Endothelial cell of umbilical vein (primary cell): ENCODE results near the gene FGF10. TPM values are rescaled to one million over a fixed set of nuclear protein-coding genes. Genes with fewer than 3 reads are reported as not detected.

ENCODE experiments used
- BruUV-seq: library from RNA; stranded (reverse); fragments of 400-500 nt; replicated peaks from 2 replicates; lab custom pipeline; 2021; lab: Mats Ljungman, UMichigan
- CTCF ChIA-PET: fragments of 300-600, 350-600 bp; sonication (Branson Sonifier 250); formaldehyde crosslinking; loops from one replicate; lab custom pipeline; 2021; ENCODE audit warnings: antibody characterized with exemption, inconsistent platforms; lab: Charles Lee
- POLR2A ChIA-PET: fragments of 300-600, 350-600 bp; sonication (Branson Sonifier 250); formaldehyde crosslinking; loops from one replicate; lab custom pipeline; 2021; ENCODE audit warnings: antibody characterized with exemption, inconsistent platforms; lab: Charles Lee
- DNase-seq: peaks from one replicate; pipeline ENCODE4 v3.0.0-alpha.2; 2011; ENCODE audit warnings: low read depth, low spot score
- FAIRE-seq: peaks from 2 replicates; lab custom pipeline; 2011; peaks lifted over from hg19 to GRCh38; lab: Jason Lieb, UNC
- H2AFZ ChIP-seq: 2 replicates; pipeline ENCODE4 v1.6.0; 2012; ENCODE audit warnings: low read depth, low read length, control low read depth, inconsistent platforms
- H3K27ac ChIP-seq: 2 replicates; pipeline ENCODE4 v1.5.1; 2011; ENCODE audit warnings: low read depth, mild to moderate bottlenecking, control low read depth, low read length, moderate library complexity; ENCODE audit not compliant: insufficient read depth
- H3K27me3 ChIP-seq, 2 experiments: 2 replicates each; pipeline versions ENCODE4 v1.6.0 to v1.6.1; 2011; ENCODE audit warnings: low read length in 2 of 2, mixed read lengths in 1 of 2; ENCODE audit not compliant: control insufficient read depth in 2 of 2, insufficient read depth in 2 of 2
- H3K36me3 ChIP-seq, 2 experiments: 2 replicates in 1 of 2; 3 replicates in 1 of 2; pipeline ENCODE4 v1.5.1; 2011; ENCODE audit warnings: low read length in 2 of 2, mild to moderate bottlenecking in 1 of 2, moderate library complexity in 1 of 2; ENCODE audit not compliant: control insufficient read depth in 2 of 2, insufficient read depth in 2 of 2; ENCODE audit errors: extremely low read depth in 1 of 2
- H3K4me1 ChIP-seq: 3 replicates; pipeline ENCODE4 v1.5.1; 2011; ENCODE audit warnings: mild to moderate bottlenecking, low read length; ENCODE audit not compliant: control insufficient read depth, insufficient read depth; ENCODE audit errors: extremely low read depth
- H3K4me2 ChIP-seq: 2 replicates; pipeline ENCODE4 v1.6.1; 2011; ENCODE audit warnings: low read length, control low read depth, mixed read lengths; ENCODE audit not compliant: insufficient read depth
- H3K4me3 ChIP-seq, 3 experiments: fragments of 200-600 bp in 1 of 3; sonication (generic), shearing (Covaris generic) in 1 of 3; replicated peaks in 1 of 3; 2 replicates each; pipeline ENCODE4 v1.5.1; 2011 to 2016; ENCODE audit warnings: control low read depth in 3 of 3, low read length in 3 of 3, mild to moderate bottlenecking in 2 of 3, inconsistent platforms in 1 of 3, low read depth in 1 of 3, moderate library complexity in 1 of 3; ENCODE audit not compliant: insufficient read depth in 1 of 3
- H3K79me2 ChIP-seq: 2 replicates; pipeline ENCODE4 v1.6.0; 2012; ENCODE audit warnings: low read length, inconsistent platforms; ENCODE audit not compliant: control insufficient read depth, insufficient read depth
- H3K9ac ChIP-seq: replicated peaks from 2 replicates; pipeline ENCODE3; 2011; ENCODE audit warnings: low read length, control low read depth; ENCODE audit not compliant: insufficient read depth; ENCODE audit errors: extremely low read depth
- H3K9me1 ChIP-seq: replicated peaks from 3 replicates; pipeline ENCODE4 v1.6.0; 2011; ENCODE audit warnings: mild to moderate bottlenecking, low read length; ENCODE audit not compliant: control insufficient read depth, insufficient read depth; ENCODE audit errors: extremely low read depth
- H3K9me3 ChIP-seq: replicated peaks from 2 replicates; pipeline ENCODE4 v1.5.1; 2012; ENCODE audit warnings: low read length, inconsistent platforms; ENCODE audit not compliant: control insufficient read depth, insufficient read depth
- H4K20me1 ChIP-seq: replicated peaks from 2 replicates; pipeline ENCODE3; 2011; ENCODE audit warnings: mild to moderate bottlenecking, low read length; ENCODE audit not compliant: control insufficient read depth, insufficient read depth; ENCODE audit errors: extremely low read depth
- CTCF ChIP-seq, 2 donors: IDR thresholded peaks; 1 replicate in 1 of 2; 2 replicates in 1 of 2; pipeline ENCODE4 v1.5.1; 2011; ENCODE audit warnings: low read length in 2 of 2, mild to moderate bottlenecking in 2 of 2, moderate library complexity in 2 of 2, control low read depth in 1 of 2, inconsistent platforms in 1 of 2, low read depth in 1 of 2; ENCODE audit not compliant: insufficient read depth in 1 of 2; ENCODE audit errors: extremely low read depth in 1 of 2
- EZH2 ChIP-seq: IDR thresholded peaks from 2 replicates; pipeline ENCODE4 v1.6.1; 2012; ENCODE audit warnings: borderline replicate concordance, low read depth, mild to moderate bottlenecking, moderate library complexity, low read length, inconsistent platforms; ENCODE audit not compliant: severe bottlenecking
- FOS ChIP-seq: IDR thresholded peaks from 2 replicates; pipeline ENCODE4 v1.6.1; 2011; ENCODE audit warnings: mild to moderate bottlenecking, low read length, moderate library complexity, borderline replicate concordance; ENCODE audit not compliant: insufficient read depth
- GATA2 ChIP-seq: IDR thresholded peaks from 2 replicates; pipeline ENCODE4 v1.7.0; 2011; ENCODE audit warnings: low read depth, mild to moderate bottlenecking, moderate library complexity, mixed read lengths, low read length; ENCODE audit not compliant: insufficient read length, insufficient read depth
- JUN ChIP-seq: IDR thresholded peaks from 2 replicates; pipeline ENCODE4 v1.6.1; 2011; ENCODE audit warnings: borderline replicate concordance, low read depth; ENCODE audit not compliant: insufficient read length, insufficient read depth
- MYC ChIP-seq: IDR thresholded peaks from one replicate; pipeline ENCODE4 v1.6.1; 2011; ENCODE audit warnings: mild to moderate bottlenecking, low read depth, low read length
- POLR2A ChIP-seq: IDR thresholded peaks from 2 replicates; pipeline ENCODE4 v1.6.1; 2012; ENCODE audit warnings: low read depth, mild to moderate bottlenecking, control low read depth, low read length
- POLR2AphosphoS5 ChIP-seq: IDR thresholded peaks from 2 replicates; pipeline ENCODE4 v1.6.1; 2012; ENCODE audit warnings: low read depth, mild to moderate bottlenecking, control low read depth, low read length, moderate library complexity; ENCODE audit not compliant: insufficient read depth
- dilution Hi-C: fragments of 300-500 bp; cut with MboI; formaldehyde crosslinking; loops from one replicate; pipeline ENCODE4 v1.15.0; 2019; ENCODE audit warnings: low sequenced_read_pairs; ENCODE audit not compliant: extremely low pct_ligation_motif_present
- intact Hi-C: fragments of 100-400 bp; cut with micrococcal nuclease; formaldehyde crosslinking; loops from one replicate; pipeline ENCODE4 v1.10.0; 2022
- polyA plus RNA-seq, 4 experiments: library from polyadenylated mRNA; depleted of rRNA in 3 of 4; stranded (reverse) in 3 of 4; unstranded in 1 of 4; fragments of >200 nt; gene quantifications; 2 replicates each; pipeline versions ENCODE4 v1.2.1 to v1.2.3, GENCODE V29; 2011 to 2012; ENCODE audit warnings: missing spikeins in 1 of 4
- total RNA-seq: library from RNA; stranded (reverse); gene quantifications from 2 replicates; pipeline ENCODE4 v1.2.3, GENCODE V29; 2021
- TF ChIP-seq, protein P1 (sequence below): IDR thresholded peaks from 2 replicates; pipeline ENCODE4 v1.6.1; 2011; ENCODE audit not compliant: insufficient read depth, insufficient read length

Gene FGF10
- total and polyA plus RNA-seq, 2 donors (not counting 3 experiments of a cell fraction or from before 2014, with no cell fraction given), result not detected

- intact Hi-C loops (no loop called here), dilution Hi-C loops (no loop called here)
- no peak overlapping the region for H2AFZ ChIP-seq
- H3K9me3 ChIP-seq, result no peaks in the 10 kb centered on the region
- no peaks in the 10 kb centered on the region for H3K36me3 ChIP-seq
- no peaks in the 10 kb centered on the region for H3K79me2 ChIP-seq
- no peaks in the 10 kb centered on the region for H3K27me3 ChIP-seq
- DNase-seq, result no peak
- no peak overlapping the region for H3K4me2 ChIP-seq
- ChIA-PET CTCF (no interaction called here), POLR2A (no interaction called here)
- no TSS peak for BruUV-seq
- no peak overlapping the region for H3K27ac ChIP-seq
- H3K9me1 ChIP-seq, result no peaks in the 10 kb centered on the region
- FAIRE-seq, result no peak
- H3K4me3 ChIP-seq, result no peak overlapping the region
- H3K4me1 ChIP-seq, result no peaks in the 10 kb centered on the region
- H4K20me1 ChIP-seq, result no peaks in the 10 kb centered on the region
- H3K9ac ChIP-seq, result no peak overlapping the region
- no peak for TF ChIP-seq MYC
- TF ChIP-seq FOS, result no peak
- TF ChIP-seq CTCF (IDR thresholded peaks at IDR 0.05; ENCODE audit: extremely low read depth in 1 of 2, insufficient read depth in 1 of 2, low read depth in 1 of 2, low read length in 2 of 2), result no peak
- TF ChIP-seq, protein P1, sequence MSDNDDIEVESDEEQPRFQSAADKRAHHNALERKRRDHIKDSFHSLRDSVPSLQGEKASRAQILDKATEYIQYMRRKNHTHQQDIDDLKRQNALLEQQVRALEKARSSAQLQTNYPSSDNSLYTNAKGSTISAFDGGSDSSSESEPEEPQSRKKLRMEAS, result no peak
- TF ChIP-seq POLR2AphosphoS5, result no peak
- TF ChIP-seq JUN, result no peak
- TF ChIP-seq EZH2, result no peak
- TF ChIP-seq GATA2, result no peak
- TF ChIP-seq POLR2A, result no peak
These were observed 37.7 kb upstream of the FGF10 start for GRCh38 chr5:44426944-44427343.
